Fibroblast of villous mesenchyme (primary cell): ENCODE measurements around the gene PRRX1. TPM values are rescaled to one million over a fixed set of nuclear protein-coding genes. Genes with fewer than 3 reads are reported as not detected.

Experiments
- DNase-seq: peaks from one replicate; pipeline ENCODE4 v3.0.0-alpha.2; 2010; ENCODE audit warnings: low read depth
- H3K4me3 ChIP-seq: 2 replicates; pipeline ENCODE4 v1.5.1; 2011; ENCODE audit warnings: low read depth, mild to moderate bottlenecking, low read length
- total RNA-seq: library from RNA; depleted of rRNA; stranded (reverse); fragments of >200 nt; gene quantifications from 2 replicates; pipeline ENCODE4 v1.2.3, GENCODE V29; 2012
- TF ChIP-seq, protein P1 (sequence below): IDR thresholded peaks from 2 replicates; pipeline ENCODE4 v1.5.1; 2012; ENCODE audit warnings: low read depth, mild to moderate bottlenecking, low read length; ENCODE audit not compliant: insufficient read depth

PRRX1 gene
- total RNA-seq, 1 donor, result 203 TPM

- no peak for DNase-seq
- TF ChIP-seq, protein P1, sequence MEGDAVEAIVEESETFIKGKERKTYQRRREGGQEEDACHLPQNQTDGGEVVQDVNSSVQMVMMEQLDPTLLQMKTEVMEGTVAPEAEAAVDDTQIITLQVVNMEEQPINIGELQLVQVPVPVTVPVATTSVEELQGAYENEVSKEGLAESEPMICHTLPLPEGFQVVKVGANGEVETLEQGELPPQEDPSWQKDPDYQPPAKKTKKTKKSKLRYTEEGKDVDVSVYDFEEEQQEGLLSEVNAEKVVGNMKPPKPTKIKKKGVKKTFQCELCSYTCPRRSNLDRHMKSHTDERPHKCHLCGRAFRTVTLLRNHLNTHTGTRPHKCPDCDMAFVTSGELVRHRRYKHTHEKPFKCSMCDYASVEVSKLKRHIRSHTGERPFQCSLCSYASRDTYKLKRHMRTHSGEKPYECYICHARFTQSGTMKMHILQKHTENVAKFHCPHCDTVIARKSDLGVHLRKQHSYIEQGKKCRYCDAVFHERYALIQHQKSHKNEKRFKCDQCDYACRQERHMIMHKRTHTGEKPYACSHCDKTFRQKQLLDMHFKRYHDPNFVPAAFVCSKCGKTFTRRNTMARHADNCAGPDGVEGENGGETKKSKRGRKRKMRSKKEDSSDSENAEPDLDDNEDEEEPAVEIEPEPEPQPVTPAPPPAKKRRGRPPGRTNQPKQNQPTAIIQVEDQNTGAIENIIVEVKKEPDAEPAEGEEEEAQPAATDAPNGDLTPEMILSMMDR, result no peak
- no peak overlapping the region for H3K4me3 ChIP-seq
These were observed 39.8 kb upstream of the PRRX1 start for GRCh38 chr1:170624146-170624545.

GRCh38 chr1:170630977-170631376 is 33.0 kb upstream of the PRRX1 start:
- no peak overlapping the region for H3K4me3 ChIP-seq
- TF ChIP-seq, protein P1, result no peak
- no peak for DNase-seq

GRCh38 chr1:170634293-170634692 is 29.6 kb upstream of the PRRX1 start:
- peak; percentile 28 for DNase-seq
- TF ChIP-seq, protein P1, result no peak
- no peak overlapping the region for H3K4me3 ChIP-seq

GRCh38 chr1:170634824-170635410 is 29.0 kb upstream of the PRRX1 start:
- DNase-seq, result no peak
- TF ChIP-seq, protein P1, result no peak
- no peak overlapping the region for H3K4me3 ChIP-seq

GRCh38 chr1:170640581-170640980 is 23.4 kb upstream of the PRRX1 start:
- H3K4me3 ChIP-seq, result no peak overlapping the region
- no peak for DNase-seq
- TF ChIP-seq, protein P1, result no peak

DNA sequence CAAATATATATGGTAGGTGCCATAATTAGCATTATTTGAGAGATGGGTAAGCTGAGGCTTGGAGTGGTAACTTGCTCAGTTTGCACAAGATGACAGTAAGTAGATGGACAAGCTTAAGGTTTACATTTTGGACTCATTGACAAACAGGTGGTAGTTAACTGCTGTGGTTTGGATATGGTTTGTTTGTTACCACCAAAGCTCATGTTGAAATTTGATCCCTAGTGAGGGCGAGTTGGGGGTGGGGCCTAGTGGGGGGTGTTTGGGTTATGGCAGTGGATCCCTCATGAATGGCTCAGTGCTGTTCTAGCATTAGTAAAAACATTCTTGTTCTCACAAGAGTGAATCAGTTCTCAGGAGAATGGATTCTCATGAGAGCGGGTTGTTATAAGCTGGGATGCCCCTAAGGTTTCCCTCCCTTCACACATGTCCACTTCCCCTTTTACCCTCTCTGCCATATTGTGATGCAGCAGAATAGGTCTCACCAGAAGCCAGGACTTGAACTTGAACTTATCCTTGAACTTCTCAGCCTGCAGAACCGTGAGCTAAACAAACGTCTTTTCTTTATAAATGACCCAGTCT is 6.6 kb upstream of the PRRX1 start:
- no peak for DNase-seq
- TF ChIP-seq, protein P1, result no peak
- H3K4me3 ChIP-seq, result no peak overlapping the region

DNA sequence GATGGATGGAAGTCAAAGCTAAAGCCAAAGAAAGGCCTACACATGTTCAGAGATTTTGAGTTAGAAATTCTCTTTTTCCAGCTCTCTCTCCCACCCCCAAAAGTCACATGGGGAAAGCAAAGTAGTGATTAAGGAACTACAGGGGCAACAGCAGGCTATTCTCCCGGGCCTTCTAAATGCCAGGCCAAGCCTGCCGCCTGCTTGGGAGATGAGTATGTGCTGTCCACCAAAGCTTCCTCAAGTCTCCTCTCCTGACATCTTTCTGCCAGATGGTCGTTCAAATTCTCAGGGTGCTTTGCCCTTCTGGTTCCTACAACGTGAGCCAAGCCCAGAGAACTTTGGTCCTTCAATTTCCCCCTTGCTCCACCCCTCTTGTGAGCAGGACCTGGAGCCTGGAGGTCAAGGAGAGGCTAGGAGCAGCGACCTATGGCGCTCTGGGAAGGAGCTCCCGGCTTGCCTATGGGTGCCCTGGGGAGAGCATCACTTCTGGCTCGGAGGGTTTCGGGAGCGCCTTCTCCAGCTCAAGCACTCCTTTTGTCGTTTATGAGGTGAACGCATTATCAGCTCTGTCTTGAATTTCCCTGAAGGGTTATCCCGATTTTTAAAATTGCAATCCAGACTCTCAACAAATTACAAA is 4.4 kb upstream of the PRRX1 start:
- no peak overlapping the region for H3K4me3 ChIP-seq
- TF ChIP-seq, protein P1, result no peak
- no peak for DNase-seq
